Stomach (tissue), 4 donors: ENCODE results near the gene MARCKS.

Experiments used
- EP300 ChIP-seq: sonication (generic); formaldehyde crosslinking; IDR thresholded peaks from one replicate; pipeline ENCODE4 v1.6.1; 2017; ENCODE audit warnings: antibody characterized with exemption
- TF ChIP-seq, protein P1 (sequence below), 7 experiments: fragments of 450-650 bp in 4 of 7; fragments of 200-600 bp in 3 of 7; sonication (generic) in 3 of 7; IDR thresholded peaks; one replicate each; pipeline ENCODE4 v1.5.1; 2016 to 2019; ENCODE audit warnings: antibody characterized with exemption in 7 of 7, control low read depth in 2 of 7, mild to moderate bottlenecking in 1 of 7

GRCh38 chr6:113901482-113901881 lies 44.3 kb downstream of the MARCKS start:
- TF ChIP-seq, protein P1, sequence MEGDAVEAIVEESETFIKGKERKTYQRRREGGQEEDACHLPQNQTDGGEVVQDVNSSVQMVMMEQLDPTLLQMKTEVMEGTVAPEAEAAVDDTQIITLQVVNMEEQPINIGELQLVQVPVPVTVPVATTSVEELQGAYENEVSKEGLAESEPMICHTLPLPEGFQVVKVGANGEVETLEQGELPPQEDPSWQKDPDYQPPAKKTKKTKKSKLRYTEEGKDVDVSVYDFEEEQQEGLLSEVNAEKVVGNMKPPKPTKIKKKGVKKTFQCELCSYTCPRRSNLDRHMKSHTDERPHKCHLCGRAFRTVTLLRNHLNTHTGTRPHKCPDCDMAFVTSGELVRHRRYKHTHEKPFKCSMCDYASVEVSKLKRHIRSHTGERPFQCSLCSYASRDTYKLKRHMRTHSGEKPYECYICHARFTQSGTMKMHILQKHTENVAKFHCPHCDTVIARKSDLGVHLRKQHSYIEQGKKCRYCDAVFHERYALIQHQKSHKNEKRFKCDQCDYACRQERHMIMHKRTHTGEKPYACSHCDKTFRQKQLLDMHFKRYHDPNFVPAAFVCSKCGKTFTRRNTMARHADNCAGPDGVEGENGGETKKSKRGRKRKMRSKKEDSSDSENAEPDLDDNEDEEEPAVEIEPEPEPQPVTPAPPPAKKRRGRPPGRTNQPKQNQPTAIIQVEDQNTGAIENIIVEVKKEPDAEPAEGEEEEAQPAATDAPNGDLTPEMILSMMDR (IDR thresholded peaks at IDR 0.05) = no peak
- TF ChIP-seq EP300 = no peak
